ENCODE measurements around the gene BTF3. TPM values are rescaled to one million over a fixed set of nuclear protein-coding genes. Genes with fewer than 3 reads are reported as not detected.

The BTF3 gene
- total and polyA plus RNA-seq, 2 of the 13 experiments (the other 11 are each of a cell fraction or from before 2014, with no cell fraction given): 557 to 698 TPM

DNA sequence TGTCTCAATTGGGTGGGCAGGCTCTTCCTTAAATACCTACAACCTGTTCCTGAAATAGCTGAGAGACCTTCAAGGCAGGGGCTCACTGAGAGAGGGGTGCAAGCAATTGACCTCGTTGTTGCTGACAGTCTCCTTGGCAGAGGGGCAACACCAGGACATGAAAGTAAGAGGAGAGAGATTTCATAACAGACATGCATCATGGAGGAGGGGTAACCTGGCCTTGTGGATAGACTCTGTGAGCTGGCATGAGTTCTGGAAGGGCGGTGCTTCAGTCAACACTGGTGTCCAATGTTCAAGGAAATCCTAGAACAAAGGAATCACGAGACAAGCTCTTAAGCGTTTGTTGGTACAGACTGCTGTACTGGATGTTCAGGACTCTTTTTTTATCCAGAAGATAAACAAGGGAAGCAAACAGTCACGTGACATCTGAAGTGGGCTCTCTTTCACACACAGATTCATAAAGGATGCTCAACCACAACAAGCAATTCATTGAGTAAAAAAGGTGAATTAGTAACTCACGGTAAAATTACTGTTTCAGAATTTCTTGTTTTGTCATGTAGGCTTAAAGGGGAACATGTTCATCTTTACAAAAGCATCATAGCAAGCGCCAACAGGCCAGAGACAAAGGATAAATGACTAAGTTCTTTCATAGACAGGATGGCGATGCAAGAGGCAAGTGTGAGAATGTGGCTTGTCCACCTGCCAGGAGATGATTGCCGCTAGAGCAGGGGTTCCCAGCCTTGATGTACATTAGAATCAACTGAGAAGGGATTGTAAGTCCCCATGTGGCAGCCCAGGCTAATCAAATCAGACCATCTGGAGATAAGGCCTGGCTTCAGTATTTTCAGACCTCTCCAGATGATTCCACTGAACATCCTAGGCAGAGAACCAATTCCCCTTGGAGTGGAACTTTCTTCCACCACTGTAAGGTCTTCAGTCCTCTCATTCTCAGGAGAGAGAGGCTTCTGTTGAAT is 46.5 kb downstream of the BTF3 start (continued):
- peak; percentile 95 for TF ChIP-seq SALL1 (CRISPR knock-in tag; IDR thresholded peaks at IDR 0.05)
- TF ChIP-seq, protein P1, sequence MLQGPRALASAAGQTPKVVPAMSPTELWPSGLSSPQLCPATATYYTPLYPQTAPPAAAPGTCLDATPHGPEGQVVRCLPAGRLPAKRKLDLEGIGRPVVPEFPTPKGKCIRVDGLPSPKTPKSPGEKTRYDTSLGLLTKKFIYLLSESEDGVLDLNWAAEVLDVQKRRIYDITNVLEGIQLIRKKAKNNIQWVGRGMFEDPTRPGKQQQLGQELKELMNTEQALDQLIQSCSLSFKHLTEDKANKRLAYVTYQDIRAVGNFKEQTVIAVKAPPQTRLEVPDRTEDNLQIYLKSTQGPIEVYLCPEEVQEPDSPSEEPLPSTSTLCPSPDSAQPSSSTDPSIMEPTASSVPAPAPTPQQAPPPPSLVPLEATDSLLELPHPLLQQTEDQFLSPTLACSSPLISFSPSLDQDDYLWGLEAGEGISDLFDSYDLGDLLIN (CRISPR knock-in tag; IDR thresholded peaks at IDR 0.05; ENCODE audit: borderline replicate concordance): 0 out of 2 replicates have a peak, but pooled peaks have one; percentile 18
- TF ChIP-seq, protein P2, sequence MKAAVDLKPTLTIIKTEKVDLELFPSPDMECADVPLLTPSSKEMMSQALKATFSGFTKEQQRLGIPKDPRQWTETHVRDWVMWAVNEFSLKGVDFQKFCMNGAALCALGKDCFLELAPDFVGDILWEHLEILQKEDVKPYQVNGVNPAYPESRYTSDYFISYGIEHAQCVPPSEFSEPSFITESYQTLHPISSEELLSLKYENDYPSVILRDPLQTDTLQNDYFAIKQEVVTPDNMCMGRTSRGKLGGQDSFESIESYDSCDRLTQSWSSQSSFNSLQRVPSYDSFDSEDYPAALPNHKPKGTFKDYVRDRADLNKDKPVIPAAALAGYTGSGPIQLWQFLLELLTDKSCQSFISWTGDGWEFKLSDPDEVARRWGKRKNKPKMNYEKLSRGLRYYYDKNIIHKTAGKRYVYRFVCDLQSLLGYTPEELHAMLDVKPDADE (CRISPR knock-in tag; IDR thresholded peaks at IDR 0.05): no peak
- TF ChIP-seq RARA (CRISPR knock-in tag; IDR thresholded peaks at IDR 0.05): peak; percentile 86
- no peak for TF ChIP-seq ZNF558 (CRISPR knock-in tag; IDR thresholded peaks at IDR 0.05; ENCODE audit: borderline replicate concordance)
- TF ChIP-seq ZMAT3 (CRISPR knock-in tag; conservative IDR thresholded peaks at IDR 0.05): no peak
- peak; percentile 87; the same call in 1 of the 2 replicates for TF ChIP-seq MEIS1 (CRISPR knock-in tag; IDR thresholded peaks at IDR 0.05; ENCODE audit: borderline replicate concordance)
- TF ChIP-seq, protein P3, sequence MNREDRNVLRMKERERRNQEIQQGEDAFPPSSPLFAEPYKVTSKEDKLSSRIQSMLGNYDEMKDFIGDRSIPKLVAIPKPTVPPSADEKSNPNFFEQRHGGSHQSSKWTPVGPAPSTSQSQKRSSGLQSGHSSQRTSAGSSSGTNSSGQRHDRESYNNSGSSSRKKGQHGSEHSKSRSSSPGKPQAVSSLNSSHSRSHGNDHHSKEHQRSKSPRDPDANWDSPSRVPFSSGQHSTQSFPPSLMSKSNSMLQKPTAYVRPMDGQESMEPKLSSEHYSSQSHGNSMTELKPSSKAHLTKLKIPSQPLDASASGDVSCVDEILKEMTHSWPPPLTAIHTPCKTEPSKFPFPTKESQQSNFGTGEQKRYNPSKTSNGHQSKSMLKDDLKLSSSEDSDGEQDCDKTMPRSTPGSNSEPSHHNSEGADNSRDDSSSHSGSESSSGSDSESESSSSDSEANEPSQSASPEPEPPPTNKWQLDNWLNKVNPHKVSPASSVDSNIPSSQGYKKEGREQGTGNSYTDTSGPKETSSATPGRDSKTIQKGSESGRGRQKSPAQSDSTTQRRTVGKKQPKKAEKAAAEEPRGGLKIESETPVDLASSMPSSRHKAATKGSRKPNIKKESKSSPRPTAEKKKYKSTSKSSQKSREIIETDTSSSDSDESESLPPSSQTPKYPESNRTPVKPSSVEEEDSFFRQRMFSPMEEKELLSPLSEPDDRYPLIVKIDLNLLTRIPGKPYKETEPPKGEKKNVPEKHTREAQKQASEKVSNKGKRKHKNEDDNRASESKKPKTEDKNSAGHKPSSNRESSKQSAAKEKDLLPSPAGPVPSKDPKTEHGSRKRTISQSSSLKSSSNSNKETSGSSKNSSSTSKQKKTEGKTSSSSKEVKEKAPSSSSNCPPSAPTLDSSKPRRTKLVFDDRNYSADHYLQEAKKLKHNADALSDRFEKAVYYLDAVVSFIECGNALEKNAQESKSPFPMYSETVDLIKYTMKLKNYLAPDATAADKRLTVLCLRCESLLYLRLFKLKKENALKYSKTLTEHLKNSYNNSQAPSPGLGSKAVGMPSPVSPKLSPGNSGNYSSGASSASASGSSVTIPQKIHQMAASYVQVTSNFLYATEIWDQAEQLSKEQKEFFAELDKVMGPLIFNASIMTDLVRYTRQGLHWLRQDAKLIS (CRISPR knock-in tag; IDR thresholded peaks at IDR 0.05): no peak
- no peak for TF ChIP-seq ZBTB38 (CRISPR knock-in tag; IDR thresholded peaks at IDR 0.05)
- TF ChIP-seq, protein P4, sequence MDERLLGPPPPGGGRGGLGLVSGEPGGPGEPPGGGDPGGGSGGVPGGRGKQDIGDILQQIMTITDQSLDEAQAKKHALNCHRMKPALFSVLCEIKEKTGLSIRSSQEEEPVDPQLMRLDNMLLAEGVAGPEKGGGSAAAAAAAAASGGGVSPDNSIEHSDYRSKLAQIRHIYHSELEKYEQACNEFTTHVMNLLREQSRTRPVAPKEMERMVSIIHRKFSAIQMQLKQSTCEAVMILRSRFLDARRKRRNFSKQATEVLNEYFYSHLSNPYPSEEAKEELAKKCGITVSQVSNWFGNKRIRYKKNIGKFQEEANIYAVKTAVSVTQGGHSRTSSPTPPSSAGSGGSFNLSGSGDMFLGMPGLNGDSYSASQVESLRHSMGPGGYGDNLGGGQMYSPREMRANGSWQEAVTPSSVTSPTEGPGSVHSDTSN (CRISPR knock-in tag; IDR thresholded peaks at IDR 0.05): 0 out of 2 replicates have a peak, but pooled peaks have one; percentile 21
- TF ChIP-seq, protein P5, sequence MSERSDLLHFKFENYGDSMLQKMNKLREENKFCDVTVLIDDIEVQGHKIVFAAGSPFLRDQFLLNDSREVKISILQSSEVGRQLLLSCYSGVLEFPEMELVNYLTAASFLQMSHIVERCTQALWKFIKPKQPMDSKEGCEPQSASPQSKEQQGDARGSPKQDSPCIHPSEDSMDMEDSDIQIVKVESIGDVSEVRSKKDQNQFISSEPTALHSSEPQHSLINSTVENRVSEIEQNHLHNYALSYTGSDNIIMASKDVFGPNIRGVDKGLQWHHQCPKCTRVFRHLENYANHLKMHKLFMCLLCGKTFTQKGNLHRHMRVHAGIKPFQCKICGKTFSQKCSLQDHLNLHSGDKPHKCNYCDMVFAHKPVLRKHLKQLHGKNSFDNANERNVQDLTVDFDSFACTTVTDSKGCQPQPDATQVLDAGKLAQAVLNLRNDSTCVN (CRISPR knock-in tag; IDR thresholded peaks at IDR 0.05; ENCODE audit: borderline replicate concordance): peak; percentile 72
- TF ChIP-seq ZSCAN20 (CRISPR knock-in tag; IDR thresholded peaks at IDR 0.05; ENCODE audit: borderline replicate concordance): no peak
- TF ChIP-seq ZBTB7A (CRISPR knock-in tag; IDR thresholded peaks at IDR 0.05): no peak
- TF ChIP-seq, protein P6, sequence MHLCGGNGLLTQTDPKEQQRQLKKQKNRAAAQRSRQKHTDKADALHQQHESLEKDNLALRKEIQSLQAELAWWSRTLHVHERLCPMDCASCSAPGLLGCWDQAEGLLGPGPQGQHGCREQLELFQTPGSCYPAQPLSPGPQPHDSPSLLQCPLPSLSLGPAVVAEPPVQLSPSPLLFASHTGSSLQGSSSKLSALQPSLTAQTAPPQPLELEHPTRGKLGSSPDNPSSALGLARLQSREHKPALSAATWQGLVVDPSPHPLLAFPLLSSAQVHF (CRISPR knock-in tag; IDR thresholded peaks at IDR 0.05): no peak
- TF ChIP-seq, protein P7, sequence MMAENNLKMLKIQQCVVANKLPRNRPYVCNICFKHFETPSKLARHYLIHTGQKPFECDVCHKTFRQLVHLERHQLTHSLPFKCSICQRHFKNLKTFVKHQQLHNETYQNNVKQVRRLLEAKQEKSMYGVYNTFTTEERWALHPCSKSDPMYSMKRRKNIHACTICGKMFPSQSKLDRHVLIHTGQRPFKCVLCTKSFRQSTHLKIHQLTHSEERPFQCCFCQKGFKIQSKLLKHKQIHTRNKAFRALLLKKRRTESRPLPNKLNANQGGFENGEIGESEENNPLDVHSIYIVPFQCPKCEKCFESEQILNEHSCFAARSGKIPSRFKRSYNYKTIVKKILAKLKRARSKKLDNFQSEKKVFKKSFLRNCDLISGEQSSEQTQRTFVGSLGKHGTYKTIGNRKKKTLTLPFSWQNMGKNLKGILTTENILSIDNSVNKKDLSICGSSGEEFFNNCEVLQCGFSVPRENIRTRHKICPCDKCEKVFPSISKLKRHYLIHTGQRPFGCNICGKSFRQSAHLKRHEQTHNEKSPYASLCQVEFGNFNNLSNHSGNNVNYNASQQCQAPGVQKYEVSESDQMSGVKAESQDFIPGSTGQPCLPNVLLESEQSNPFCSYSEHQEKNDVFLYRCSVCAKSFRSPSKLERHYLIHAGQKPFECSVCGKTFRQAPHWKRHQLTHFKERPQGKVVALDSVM (CRISPR knock-in tag; IDR thresholded peaks at IDR 0.05): peak; percentile 27; the same call in 1 of the 2 replicates
